NCI-H345 treated with DMSO at 0.1 percent for 48 hours (cell line): Measurements from ENCODE around the gene PCBP4.
"Not testable (repeated sequence)": the region's sequence is repeated elsewhere in the genome, so short reads cannot be mapped to it uniquely, and the experiment has no call there.

Experiments
- DNase-seq: peaks from one replicate; lab custom pipeline; 2025; ENCODE audit not compliant: unreplicated experiment; lab: John Stamatoyannopoulos, UW

Gene PCBP4

DNA sequence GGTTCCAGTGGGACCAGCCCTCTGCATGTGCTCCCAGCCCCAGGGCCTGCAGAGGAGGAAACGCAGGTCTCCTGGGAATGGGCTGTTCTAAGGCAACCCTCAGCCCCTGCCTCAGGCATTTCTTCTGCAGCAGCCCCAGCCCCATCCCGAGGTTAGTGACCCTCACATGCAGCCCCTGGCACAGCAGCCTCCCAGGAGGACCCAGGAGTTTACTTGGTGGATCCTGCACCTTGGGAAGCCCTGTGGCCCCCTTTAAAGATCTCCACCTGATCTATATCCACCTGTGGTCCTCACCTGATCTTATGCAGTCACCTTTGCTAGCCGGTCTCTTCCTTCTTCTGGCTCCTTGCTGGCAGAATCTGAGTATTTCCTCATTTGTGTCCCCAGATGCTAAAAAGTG is 38.3 kb downstream of the PCBP4 start:
- DNase-seq: not testable (repeated sequence)

- DNase-seq: no peak
These were observed 38.8 kb downstream of the PCBP4 start for GRCh38 chr3:51928438-51928837.

- no peak for DNase-seq
These were observed 39.9 kb downstream of the PCBP4 start for GRCh38 chr3:51927061-51927977.

GRCh38 chr3:51921081-51921578 is 46.1 kb downstream of the PCBP4 start:
- DNase-seq: no peak

DNA sequence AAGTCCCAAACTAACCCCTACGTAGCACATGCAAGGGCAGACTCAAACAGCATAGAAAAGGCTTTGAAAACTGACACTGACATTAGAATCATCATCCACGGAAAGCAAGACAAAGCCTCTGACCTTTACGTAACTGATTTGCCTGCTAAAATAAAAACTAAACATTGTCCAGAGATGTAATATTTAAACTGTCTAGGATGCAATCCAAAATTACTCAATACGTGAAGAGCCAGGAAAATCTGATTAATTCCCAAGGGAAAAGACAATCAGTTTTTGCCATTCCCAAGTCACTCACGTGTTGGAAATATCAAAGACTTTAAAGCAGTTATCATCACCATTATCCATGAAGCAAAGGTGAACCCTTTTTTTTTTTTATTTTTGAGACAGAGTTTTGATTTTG is 50.8 kb downstream of the PCBP4 start:
- no peak for DNase-seq

DNA sequence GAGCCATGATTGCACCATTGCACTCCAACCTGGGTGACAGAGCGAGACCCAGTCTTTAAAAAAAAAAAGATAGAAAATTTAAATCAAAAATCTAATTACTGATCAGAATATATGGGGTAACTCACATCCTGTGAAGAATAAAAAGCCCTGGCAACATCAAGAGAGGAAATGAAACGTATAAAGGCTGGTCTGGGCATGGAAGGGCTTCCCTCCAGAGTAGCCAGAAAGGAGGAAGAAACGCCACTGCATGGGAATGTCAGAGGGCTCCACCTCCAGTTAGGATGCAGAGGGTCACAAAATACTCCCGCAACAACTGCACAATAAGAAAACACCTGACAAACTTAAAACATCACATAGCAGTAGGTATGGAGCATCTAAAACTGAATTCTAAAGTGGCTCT is 59.2 kb downstream of the PCBP4 start:
- no peak for DNase-seq
